Fibroblast of skin of back (primary cell): ENCODE results near the gene CSTF3.
"Not testable (repeated sequence)": the region's sequence is repeated elsewhere in the genome, so short reads cannot be mapped to it uniquely, and the experiment has no call there.

Experiments used
- DNase-seq: peaks from one replicate; pipeline ENCODE4 v3.0.0-alpha.2; 2013

CSTF3 gene

GRCh38 chr11:33072465-33072864 is 88.8 kb downstream of the CSTF3 start:
- no peak for DNase-seq

- no peak for DNase-seq
Observed at GRCh38 chr11:33068611-33069340, 92.5 kb downstream of the CSTF3 start.

- DNase-seq, result no peak
Observed at GRCh38 chr11:33067294-33067693, 94.0 kb downstream of the CSTF3 start.

- peak; percentile 54 for DNase-seq
Observed at GRCh38 chr11:33065445-33066178, 95.7 kb downstream of the CSTF3 start.

GRCh38 chr11:33064866-33065265 is 96.4 kb downstream of the CSTF3 start:
- DNase-seq, result no peak

- DNase-seq, result no peak
Observed at GRCh38 chr11:33064033-33064825, 97.1 kb downstream of the CSTF3 start.

GRCh38 chr11:33063326-33063881 is 97.9 kb downstream of the CSTF3 start:
- DNase-seq, result peak; percentile 24

- peak; percentile 9 for DNase-seq
Observed at GRCh38 chr11:33062137-33062536, 99.1 kb downstream of the CSTF3 start.

GRCh38 chr11:33060271-33060670 is 101.0 kb downstream of the CSTF3 start:
- DNase-seq, result no peak

- no peak for DNase-seq
Observed at GRCh38 chr11:33059331-33060007, 101.8 kb downstream of the CSTF3 start.

GRCh38 chr11:33057284-33057683 is 104.0 kb downstream of the CSTF3 start:
- no peak for DNase-seq

GRCh38 chr11:33055375-33055774 is 105.9 kb downstream of the CSTF3 start:
- no peak for DNase-seq

- no peak for DNase-seq
Observed at GRCh38 chr11:33052231-33052630, 109.0 kb downstream of the CSTF3 start.

GRCh38 chr11:33049565-33050408 is 111.5 kb downstream of the CSTF3 start:
- DNase-seq, result not testable (repeated sequence)

GRCh38 chr11:33048701-33049100 is 112.6 kb downstream of the CSTF3 start:
- not testable (repeated sequence) for DNase-seq

- DNase-seq, result peak; percentile 36
Observed at GRCh38 chr11:33045551-33046255, 115.6 kb downstream of the CSTF3 start.

GRCh38 chr11:33044285-33044756 is 117.0 kb downstream of the CSTF3 start:
- no peak for DNase-seq

GRCh38 chr11:33043221-33043830 is 118.0 kb downstream of the CSTF3 start:
- DNase-seq, result no peak

GRCh38 chr11:33040862-33041453 is 120.3 kb downstream of the CSTF3 start:
- no peak for DNase-seq
